ENCODE results near the gene NKX2-3.

NKX2-3 gene

DNA sequence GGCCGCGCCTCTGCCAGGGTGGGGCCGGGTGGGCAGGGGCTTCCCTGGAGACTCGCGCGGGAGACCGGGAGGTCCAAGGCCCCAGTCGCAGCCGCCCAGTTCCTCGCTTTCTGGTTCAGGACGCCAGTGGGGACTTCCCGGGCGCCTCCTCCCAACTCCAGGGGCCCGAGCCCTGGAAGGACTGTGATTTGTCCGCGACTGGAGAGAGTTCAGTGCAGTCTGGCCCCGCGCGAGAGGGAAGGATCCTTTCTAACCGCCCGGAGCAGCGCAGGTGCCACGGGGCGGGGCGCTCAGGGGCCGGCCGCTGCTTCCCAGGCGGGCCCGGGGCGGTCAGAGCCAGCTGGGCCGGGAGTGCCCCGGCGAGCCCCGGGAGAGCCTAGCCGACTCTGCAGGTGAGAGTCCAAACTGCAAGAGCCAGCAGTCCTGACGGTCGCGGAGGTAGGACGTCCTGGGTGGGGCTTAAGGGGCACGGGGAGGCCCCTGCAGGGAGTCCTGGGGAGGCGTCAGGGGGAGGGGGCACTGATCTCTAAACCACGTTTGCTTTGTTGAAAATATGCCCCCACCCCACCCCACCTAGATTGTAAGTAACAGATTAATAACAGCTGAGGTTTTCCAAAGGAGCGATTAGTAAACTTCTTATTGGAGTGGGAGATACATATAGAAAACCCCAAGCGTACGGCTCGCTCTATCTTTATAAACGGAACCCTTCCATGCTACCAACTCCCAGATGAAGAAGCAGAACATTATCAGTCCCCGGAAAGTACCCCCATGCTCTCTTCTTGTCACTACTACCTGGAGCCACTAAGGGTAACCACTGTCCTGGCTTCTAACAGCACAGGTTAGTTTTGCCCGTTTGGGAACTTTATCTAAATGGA, 8.2 kb downstream of the NKX2-3 start:
- Mint-ChIP-seq H3K9me3 (no peaks in the 10 kb centered on the region), H3K27ac (no peak overlapping the region), H3K27me3 (peaks cover 93% of the 10 kb centered on the region), H3K36me3 (ENCODE audit: low read depth) (no peaks in the 10 kb centered on the region), H3K4me1 (ENCODE audit: low read depth) (peaks cover 12% of the 10 kb centered on the region), H3K4me3 (no peak overlapping the region)
- peak; percentile 31 for DNase-seq

- H3K4me3 Mint-ChIP-seq, result no peak overlapping the region
- no peaks in the 10 kb centered on the region for H3K36me3 Mint-ChIP-seq (ENCODE audit: low read depth)
- peaks cover 4% of the 10 kb centered on the region for H3K4me1 Mint-ChIP-seq (ENCODE audit: low read depth)
- H3K27ac Mint-ChIP-seq, result no peak overlapping the region
- no peaks in the 10 kb centered on the region for H3K9me3 Mint-ChIP-seq
- H3K27me3 Mint-ChIP-seq, result peaks cover 88% of the 10 kb centered on the region
- no peak for DNase-seq
Observed at GRCh38 chr10:99544322-99544721, 11.6 kb downstream of the NKX2-3 start.

GRCh38 chr10:99548041-99548530, 15.3 kb downstream of the NKX2-3 start:
- Mint-ChIP-seq H3K4me1 (ENCODE audit: low read depth) (no peaks in the 10 kb centered on the region), H3K36me3 (ENCODE audit: low read depth) (no peaks in the 10 kb centered on the region), H3K4me3 (no peak overlapping the region), H3K27me3 (peaks cover 80% of the 10 kb centered on the region), H3K27ac (no peak overlapping the region), H3K9me3 (no peaks in the 10 kb centered on the region)
- no peak for DNase-seq

- no peak overlapping the region for H3K27ac Mint-ChIP-seq
- DNase-seq, result no peak
- H3K27me3 Mint-ChIP-seq, result peaks cover 73% of the 10 kb centered on the region
Observed at GRCh38 chr10:99551158-99551557, 18.4 kb downstream of the NKX2-3 start.

DNA sequence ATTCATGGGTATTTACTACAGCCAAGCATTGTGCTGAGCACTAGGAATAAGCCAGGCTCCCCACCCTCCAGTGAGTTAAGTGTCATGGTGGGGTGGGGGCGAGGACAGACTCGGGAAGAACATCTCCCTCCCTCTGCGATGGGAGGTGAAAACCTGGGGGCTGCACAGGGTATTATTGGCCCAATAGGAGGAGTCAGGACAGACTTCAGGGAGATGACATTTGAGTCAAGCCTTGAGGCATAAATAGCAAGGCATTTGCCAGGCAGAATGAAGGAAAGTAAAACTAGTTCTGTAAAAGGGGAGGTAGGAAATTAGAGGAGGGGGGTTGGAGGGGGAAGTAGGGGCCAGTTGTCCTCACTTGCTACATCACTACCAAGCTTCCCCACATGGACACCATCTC, 18.9 kb downstream of the NKX2-3 start:
- H3K9me3 Mint-ChIP-seq, result no peaks in the 10 kb centered on the region
- H3K27me3 Mint-ChIP-seq, result peaks cover 70% of the 10 kb centered on the region
- H3K4me3 Mint-ChIP-seq, result no peak overlapping the region
- no peaks in the 10 kb centered on the region for H3K36me3 Mint-ChIP-seq (ENCODE audit: low read depth)
- no peak overlapping the region for H3K27ac Mint-ChIP-seq
- no peak for DNase-seq
- H3K4me1 Mint-ChIP-seq (ENCODE audit: low read depth), result peaks cover 13% of the 10 kb centered on the region

More at GRCh38 chr10:99551158-99551557, 18.4 kb downstream of the NKX2-3 start:
- peaks cover 9% of the 10 kb centered on the region for H3K4me1 Mint-ChIP-seq (ENCODE audit: low read depth)
- H3K36me3 Mint-ChIP-seq (ENCODE audit: low read depth), result no peaks in the 10 kb centered on the region
- H3K4me3 Mint-ChIP-seq, result no peak overlapping the region
- H3K9me3 Mint-ChIP-seq, result no peaks in the 10 kb centered on the region

DNA sequence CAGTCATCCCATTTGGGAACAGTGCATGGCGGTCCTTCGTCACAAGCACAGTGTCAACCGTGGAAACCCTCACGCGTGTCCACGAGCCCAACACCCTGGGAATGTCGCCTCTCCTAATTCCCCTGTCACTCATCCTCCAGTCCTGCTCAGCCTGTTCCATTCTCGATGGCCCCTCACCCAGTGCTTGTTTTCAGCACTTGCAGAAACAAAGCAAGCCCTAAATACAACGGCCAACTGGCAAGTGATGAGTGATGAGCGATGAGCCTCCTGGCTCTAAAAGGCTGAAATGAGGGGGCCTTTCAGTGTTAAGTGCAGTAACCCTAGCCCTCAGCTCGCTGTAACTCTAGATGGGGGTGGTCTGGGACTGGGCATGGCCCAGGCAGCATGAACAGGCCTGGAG, 22.6 kb downstream of the NKX2-3 start:
- peaks cover 62% of the 10 kb centered on the region for H3K27me3 Mint-ChIP-seq
- no peak overlapping the region for H3K4me3 Mint-ChIP-seq
- no peak overlapping the region for H3K27ac Mint-ChIP-seq
- peaks cover 13% of the 10 kb centered on the region for H3K4me1 Mint-ChIP-seq (ENCODE audit: low read depth)
- H3K9me3 Mint-ChIP-seq, result no peaks in the 10 kb centered on the region
- H3K36me3 Mint-ChIP-seq (ENCODE audit: low read depth), result no peaks in the 10 kb centered on the region
- no peak for DNase-seq

DNA sequence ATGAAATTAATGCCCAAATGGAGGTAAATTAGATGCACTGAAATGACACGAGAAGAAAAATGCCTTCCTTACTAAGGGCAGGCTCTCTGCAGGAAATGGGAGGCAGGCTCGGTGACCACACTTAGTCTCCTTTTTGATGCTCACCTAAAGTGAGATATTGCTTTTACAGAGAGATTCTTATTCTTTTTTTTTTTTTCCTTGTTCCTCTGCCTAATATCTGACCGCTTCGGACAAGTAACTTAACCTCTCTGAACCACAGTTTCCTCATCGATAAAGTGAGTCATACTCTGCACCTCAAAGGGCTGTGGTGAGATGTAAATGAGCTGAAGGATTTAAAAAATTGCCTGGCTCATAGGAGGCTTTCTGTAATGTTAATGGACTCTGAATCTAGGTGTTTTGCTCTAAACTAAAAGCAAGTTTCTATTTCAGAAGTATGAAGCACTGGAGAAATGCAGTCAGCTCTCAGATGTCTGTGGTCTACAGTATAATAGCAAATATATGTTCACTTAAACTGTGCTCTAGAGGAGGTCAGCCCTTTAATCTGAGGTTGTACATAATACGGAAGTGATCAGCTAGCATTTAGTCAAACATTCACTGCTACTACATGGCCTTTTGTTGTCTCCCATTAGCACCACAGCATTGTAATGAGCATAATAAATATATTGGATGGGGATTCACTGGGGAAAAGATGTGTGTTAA, 23.2 kb downstream of the NKX2-3 start:
- no peak for DNase-seq
- Mint-ChIP-seq H3K4me1 (ENCODE audit: low read depth) (peaks cover 13% of the 10 kb centered on the region), H3K36me3 (ENCODE audit: low read depth) (no peaks in the 10 kb centered on the region), H3K4me3 (no peak overlapping the region), H3K9me3 (no peaks in the 10 kb centered on the region), H3K27me3 (peaks cover 64% of the 10 kb centered on the region), H3K27ac (no peak overlapping the region)

DNA sequence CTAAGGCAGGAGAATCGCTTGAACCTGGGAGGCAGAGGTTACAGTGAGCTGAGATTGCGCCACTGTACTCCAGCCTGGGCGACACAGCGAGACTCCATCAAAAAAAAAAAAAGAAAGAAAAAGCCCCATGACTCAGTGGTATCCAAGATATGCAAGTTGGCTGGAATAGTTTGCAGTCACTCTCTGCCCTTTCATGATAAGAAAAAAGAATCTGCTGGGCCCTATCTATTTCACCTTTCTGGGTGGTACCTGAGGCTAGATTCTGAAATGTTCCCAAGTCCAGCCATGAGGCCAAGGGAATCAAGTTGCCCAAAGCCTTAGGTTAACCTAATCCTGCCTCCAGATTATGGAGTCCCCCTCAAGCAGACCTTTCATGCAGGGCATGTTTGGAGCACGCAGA, 24.3 kb downstream of the NKX2-3 start:
- no peak overlapping the region for H3K4me3 Mint-ChIP-seq
- no peaks in the 10 kb centered on the region for H3K36me3 Mint-ChIP-seq (ENCODE audit: low read depth)
- peaks cover 58% of the 10 kb centered on the region for H3K27me3 Mint-ChIP-seq
- H3K4me1 Mint-ChIP-seq (ENCODE audit: low read depth), result peaks cover 13% of the 10 kb centered on the region
- DNase-seq, result no peak
- H3K27ac Mint-ChIP-seq, result no peak overlapping the region
- H3K9me3 Mint-ChIP-seq, result no peaks in the 10 kb centered on the region

DNA sequence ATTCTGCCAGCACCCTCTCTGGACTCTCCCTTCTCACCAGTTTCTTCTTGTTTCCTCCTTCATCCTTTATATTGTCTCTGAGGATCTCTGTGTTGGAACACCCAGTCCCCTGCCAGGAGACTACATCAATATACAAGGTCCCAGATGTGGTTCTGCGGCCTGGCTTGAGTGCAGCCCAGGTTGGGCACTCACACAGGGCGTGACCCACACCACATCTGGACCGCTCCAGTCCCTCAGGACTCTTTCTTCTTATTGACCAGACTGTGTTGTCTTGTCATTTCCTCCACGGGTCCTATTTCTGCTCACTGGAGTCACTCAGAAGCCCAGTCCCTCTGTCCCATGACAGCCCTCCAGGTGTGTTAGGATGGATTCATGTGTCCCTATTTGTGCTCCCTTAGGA, 26.0 kb downstream of the NKX2-3 start:
- peaks cover 13% of the 10 kb centered on the region for H3K4me1 Mint-ChIP-seq (ENCODE audit: low read depth)
- H3K4me3 Mint-ChIP-seq, result no peak overlapping the region
- no peaks in the 10 kb centered on the region for H3K36me3 Mint-ChIP-seq (ENCODE audit: low read depth)
- no peaks in the 10 kb centered on the region for H3K9me3 Mint-ChIP-seq
- no peak overlapping the region for H3K27ac Mint-ChIP-seq
- no peak for DNase-seq
- peaks cover 58% of the 10 kb centered on the region for H3K27me3 Mint-ChIP-seq

DNA sequence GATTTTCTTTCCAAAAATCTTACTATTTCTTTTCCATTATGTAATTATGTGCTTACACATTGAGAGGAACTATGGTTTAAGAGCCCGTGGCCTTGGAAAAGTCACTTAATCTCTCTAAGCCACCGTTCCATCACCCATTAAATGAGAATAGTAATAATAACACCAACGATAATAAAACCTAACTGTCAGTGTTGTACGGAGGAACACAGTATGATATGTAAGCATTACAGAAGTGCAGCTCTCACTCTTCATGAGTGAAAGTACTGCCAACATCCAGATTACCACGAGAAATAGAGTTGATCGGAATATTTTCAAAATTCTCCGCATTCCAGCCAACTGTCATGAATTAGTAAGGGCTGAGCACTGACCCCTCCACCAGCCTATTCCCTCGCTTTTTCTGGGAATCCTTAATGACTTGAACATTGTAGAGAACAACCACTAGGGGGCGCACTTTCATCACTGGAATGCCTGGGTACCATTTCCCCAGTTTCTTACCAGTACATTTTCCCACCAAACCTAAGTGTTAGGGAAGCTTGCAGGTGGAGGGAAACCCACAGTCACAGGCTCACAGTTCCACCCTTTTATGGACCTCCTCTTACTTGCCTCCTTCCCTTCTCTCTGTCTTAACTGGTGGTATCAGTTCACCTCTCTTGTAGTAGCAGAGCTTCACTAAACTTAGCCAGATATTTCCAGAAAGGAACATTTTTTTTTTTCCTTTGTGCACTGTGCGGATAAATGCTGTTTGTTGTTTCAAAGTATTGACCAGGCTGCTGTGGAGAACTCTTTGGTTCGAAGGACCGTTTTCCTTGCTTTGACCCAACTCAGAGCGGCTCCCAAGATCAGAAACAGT, 27.8 kb downstream of the NKX2-3 start:
- H3K27ac Mint-ChIP-seq, result no peak overlapping the region
- peaks cover 11% of the 10 kb centered on the region for H3K4me1 Mint-ChIP-seq (ENCODE audit: low read depth)
- H3K4me3 Mint-ChIP-seq, result no peak overlapping the region
- no peaks in the 10 kb centered on the region for H3K9me3 Mint-ChIP-seq
- no peak for DNase-seq
- H3K27me3 Mint-ChIP-seq, result peaks cover 42% of the 10 kb centered on the region
- H3K36me3 Mint-ChIP-seq (ENCODE audit: low read depth), result no peaks in the 10 kb centered on the region

GRCh38 chr10:99562631-99563030, 29.9 kb downstream of the NKX2-3 start:
- Mint-ChIP-seq H3K36me3 (ENCODE audit: low read depth) (no peaks in the 10 kb centered on the region), H3K27ac (no peak overlapping the region), H3K4me1 (ENCODE audit: low read depth) (no peaks in the 10 kb centered on the region), H3K9me3 (no peaks in the 10 kb centered on the region), H3K4me3 (no peak overlapping the region), H3K27me3 (peaks cover 52% of the 10 kb centered on the region)
- DNase-seq, result no peak

DNA sequence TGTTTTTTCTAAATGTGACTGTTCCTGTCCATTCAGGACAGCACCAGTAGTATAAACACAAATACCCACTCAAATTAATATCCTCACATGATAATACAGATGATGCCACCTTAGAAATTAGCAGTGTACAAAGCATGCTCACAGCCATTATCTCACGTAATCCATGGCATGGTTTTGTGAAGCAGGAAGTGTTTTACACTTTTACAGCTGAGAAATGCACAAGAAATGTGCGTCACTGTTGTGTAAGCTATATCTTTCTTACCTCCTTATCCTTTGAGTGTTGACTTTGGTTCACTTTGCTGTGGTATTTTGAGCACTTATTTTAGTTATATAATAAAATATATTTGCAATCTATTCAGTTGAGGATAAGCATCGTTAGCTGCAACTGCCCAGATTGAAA, 31.6 kb downstream of the NKX2-3 start:
- H3K36me3 Mint-ChIP-seq (ENCODE audit: low read depth), result no peaks in the 10 kb centered on the region

DNA sequence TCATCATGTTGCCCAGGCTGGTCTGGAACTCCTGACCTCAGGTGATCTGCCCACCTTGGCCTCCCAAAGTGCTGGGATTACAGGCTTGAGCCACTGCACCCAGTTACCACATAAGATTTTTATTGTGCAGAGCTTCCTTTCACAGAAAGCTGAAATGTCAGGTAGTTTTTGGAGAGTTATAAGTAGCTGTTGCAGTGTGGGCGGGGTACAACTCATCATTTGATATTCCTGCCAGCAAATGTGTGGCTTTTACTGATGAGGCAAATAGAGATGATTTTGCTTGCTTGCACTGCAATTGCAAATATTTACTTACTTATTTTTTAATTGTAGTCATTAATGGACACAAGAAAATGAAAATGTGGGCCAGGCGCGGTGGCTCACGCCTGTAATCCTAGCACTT, 32.4 kb downstream of the NKX2-3 start:
- Mint-ChIP-seq H3K36me3 (ENCODE audit: low read depth) (no peaks in the 10 kb centered on the region), H3K27me3 (peaks cover 57% of the 10 kb centered on the region), H3K27ac (no peak overlapping the region), H3K4me1 (ENCODE audit: low read depth) (no peaks in the 10 kb centered on the region), H3K9me3 (no peaks in the 10 kb centered on the region), H3K4me3 (no peak overlapping the region)
- DNase-seq, result no peak

More for the DNA sequence above, 31.6 kb downstream of the NKX2-3 start:
- Mint-ChIP-seq H3K9me3 (no peaks in the 10 kb centered on the region), H3K27ac (no peak overlapping the region), H3K4me1 (ENCODE audit: low read depth) (no peaks in the 10 kb centered on the region), H3K4me3 (no peak overlapping the region), H3K27me3 (peaks cover 58% of the 10 kb centered on the region)
- DNase-seq, result no peak

DNA sequence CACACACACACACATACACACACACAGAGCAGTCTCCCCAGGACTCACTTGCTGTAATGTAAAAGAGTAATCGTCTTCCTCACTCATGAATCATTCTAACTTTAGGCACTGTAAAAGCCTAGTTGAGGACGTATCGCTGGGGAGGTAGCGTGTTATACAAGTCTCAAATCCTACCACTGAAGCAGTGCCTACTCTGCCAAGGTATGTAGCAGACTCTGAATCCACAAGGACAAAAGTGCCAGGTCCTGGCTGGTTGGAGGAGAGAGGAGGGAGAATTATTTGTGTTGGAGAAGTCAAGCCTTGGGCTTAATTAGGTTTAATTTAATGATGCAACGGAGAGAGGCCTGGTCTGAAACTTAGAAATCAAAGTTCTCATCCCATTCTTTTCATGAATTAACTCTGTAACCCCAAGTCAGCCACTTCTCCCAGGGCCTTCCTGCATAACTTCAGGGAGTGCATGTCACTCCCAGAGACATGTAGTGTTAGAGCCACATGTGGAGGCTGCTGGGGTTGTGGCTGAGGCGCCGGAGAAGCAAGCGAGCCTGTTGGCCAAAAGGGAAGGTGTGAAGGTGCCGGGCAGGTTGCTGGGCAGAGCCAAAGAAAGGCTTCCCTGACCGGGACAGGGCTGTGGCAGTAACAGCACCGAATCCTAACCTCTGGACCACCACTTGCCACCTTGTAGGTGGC, 36.7 kb downstream of the NKX2-3 start:
- H3K4me3 Mint-ChIP-seq, result no peak overlapping the region
- DNase-seq, result no peak
- H3K4me1 Mint-ChIP-seq (ENCODE audit: low read depth), result no peaks in the 10 kb centered on the region
- no peaks in the 10 kb centered on the region for H3K36me3 Mint-ChIP-seq (ENCODE audit: low read depth)
- H3K27ac Mint-ChIP-seq, result no peak overlapping the region
- peaks cover 46% of the 10 kb centered on the region for H3K27me3 Mint-ChIP-seq
- H3K9me3 Mint-ChIP-seq, result no peaks in the 10 kb centered on the region

All from activated T-cell treated with anti-CD3 and anti-CD28 coated beads, Interleukin-2, amount 50 U/mL, for 24 hours (primary cell).